Lower lobe of right lung (tissue), 2 donors: Measurements from ENCODE around the gene PLEKHM3. TPM values are rescaled to one million over a fixed set of nuclear protein-coding genes. Genes with fewer than 3 reads are reported as not detected.

Source experiments
- ATAC-seq, 2 donors: fragments of 200-7000 bp; cut with Tn5 transposase; one replicate each; pipeline ENCODE4 v1.9.1; 2020 to 2022; ENCODE audit warnings: mild to moderate bottlenecking in 2 of 2, moderate library complexity in 2 of 2
- DNase-seq: peaks from one replicate; pipeline ENCODE4 v3.0.0-alpha.2; 2020
- H3K27ac ChIP-seq: fragments of 200-600 bp; one replicate; pipeline ENCODE4 v1.8.0; 2022
- H3K27me3 ChIP-seq: fragments of 200-600 bp; one replicate; pipeline ENCODE4 v1.8.0; 2022; ENCODE audit warnings: low read depth
- H3K36me3 ChIP-seq: fragments of 200-600 bp; one replicate; pipeline ENCODE4 v1.8.0; 2022; ENCODE audit warnings: mild to moderate bottlenecking
- H3K4me1 ChIP-seq: fragments of 200-600 bp; one replicate; pipeline ENCODE4 v1.8.0; 2022
- H3K4me3 ChIP-seq: fragments of 200-600 bp; one replicate; pipeline ENCODE4 v1.8.0; 2022; ENCODE audit warnings: mild to moderate bottlenecking
- H3K9me3 ChIP-seq: fragments of 200-600 bp; one replicate; pipeline ENCODE4 v1.8.0; 2022
- CTCF ChIP-seq: fragments of 200-600 bp; IDR thresholded peaks from one replicate; pipeline ENCODE4 v1.8.0; 2022; ENCODE audit warnings: antibody characterized with exemption, mild to moderate bottlenecking
- intact Hi-C: fragments of 100-400 bp; cut with DNase I; formaldehyde crosslinking; loops from one replicate; pipeline ENCODE4 v1.11.0; 2022
- total RNA-seq: library from RNA; stranded (reverse); fragmentation: NEBNext Ultra II Directional; extraction: Animal tissue kit (Norgen Biotek cat#: 25700); gene quantifications from one replicate; pipeline ENCODE4 v1.2.1, GENCODE V29; 2021
- donor health status: DM: no; HTN: yes; CAD: no; lungs with severe emphysema.

PLEKHM3 gene
- total RNA-seq, 1 donor from 2014 or later, result 25.8 TPM

- TF ChIP-seq CTCF, result no peak
- H3K9me3 ChIP-seq, result no peaks in the 10 kb centered on the region
- no peaks in the 10 kb centered on the region for H3K4me1 ChIP-seq
- no peak overlapping the region for H3K4me3 ChIP-seq
- H3K27me3 ChIP-seq, result no peaks in the 10 kb centered on the region
- no peak for ATAC-seq
- DNase-seq, result no peak
- H3K36me3 ChIP-seq, result peaks cover 4% of the 10 kb centered on the region
- no peak overlapping the region for H3K27ac ChIP-seq
- intact Hi-C loops, result no loop called here
These were observed 206.1 kb downstream of the PLEKHM3 start for GRCh38 chr2:207819021-207819797.

GRCh38 chr2:207816546-207816945 lies 208.8 kb downstream of the PLEKHM3 start:
- H3K27ac ChIP-seq, result no peak overlapping the region
- no peaks in the 10 kb centered on the region for H3K36me3 ChIP-seq
- no peaks in the 10 kb centered on the region for H3K27me3 ChIP-seq
- H3K4me3 ChIP-seq, result no peak overlapping the region
- peaks cover under 1% of the 10 kb centered on the region for H3K4me1 ChIP-seq
- H3K9me3 ChIP-seq, result no peaks in the 10 kb centered on the region
- intact Hi-C loops, result no loop called here
- TF ChIP-seq CTCF, result no peak
- no peak for DNase-seq
- ATAC-seq, result no peak

GRCh38 chr2:207815254-207815653 lies 210.1 kb downstream of the PLEKHM3 start:
- no peaks in the 10 kb centered on the region for H3K27me3 ChIP-seq
- DNase-seq (no peak), ATAC-seq (no peak)
- intact Hi-C loops, result no loop called here
- no peaks in the 10 kb centered on the region for H3K36me3 ChIP-seq
- H3K9me3 ChIP-seq, result no peaks in the 10 kb centered on the region
- H3K27ac ChIP-seq, result no peak overlapping the region
- H3K4me3 ChIP-seq, result no peak overlapping the region
- no peak for TF ChIP-seq CTCF
- H3K4me1 ChIP-seq, result peaks cover 12% of the 10 kb centered on the region

- no peaks in the 10 kb centered on the region for H3K27me3 ChIP-seq
- H3K9me3 ChIP-seq, result no peaks in the 10 kb centered on the region
- no peak for TF ChIP-seq CTCF
- DNase-seq (no peak), ATAC-seq (no peak)
- peaks cover 16% of the 10 kb centered on the region for H3K4me1 ChIP-seq
- no peak overlapping the region for H3K4me3 ChIP-seq
- H3K27ac ChIP-seq, result no peak overlapping the region
- no peaks in the 10 kb centered on the region for H3K36me3 ChIP-seq
- intact Hi-C loops, result no loop called here
These were observed 211.4 kb downstream of the PLEKHM3 start for GRCh38 chr2:207813942-207814341.

- Histone ChIP-seq H3K27me3 (no peaks in the 10 kb centered on the region), H3K9me3 (no peaks in the 10 kb centered on the region), H3K4me1 (peaks cover 16% of the 10 kb centered on the region), H3K4me3 (no peak overlapping the region), H3K27ac (no peak overlapping the region), H3K36me3 (no peaks in the 10 kb centered on the region)
- intact Hi-C loops, result no loop called here
- ATAC-seq, result no peak
- DNase-seq, result no peak
- TF ChIP-seq CTCF, result no peak
These were observed 212.0 kb downstream of the PLEKHM3 start for GRCh38 chr2:207813221-207813916.
